ENCODE measurements around the gene DLGAP1. TPM values are rescaled to one million over a fixed set of nuclear protein-coding genes. Genes with fewer than 3 reads are reported as not detected.

Gene DLGAP1
- total and polyA plus RNA-seq, 4 donors = 0.06 to 1.2 (median 0.17) TPM; not detected in 1

DNA sequence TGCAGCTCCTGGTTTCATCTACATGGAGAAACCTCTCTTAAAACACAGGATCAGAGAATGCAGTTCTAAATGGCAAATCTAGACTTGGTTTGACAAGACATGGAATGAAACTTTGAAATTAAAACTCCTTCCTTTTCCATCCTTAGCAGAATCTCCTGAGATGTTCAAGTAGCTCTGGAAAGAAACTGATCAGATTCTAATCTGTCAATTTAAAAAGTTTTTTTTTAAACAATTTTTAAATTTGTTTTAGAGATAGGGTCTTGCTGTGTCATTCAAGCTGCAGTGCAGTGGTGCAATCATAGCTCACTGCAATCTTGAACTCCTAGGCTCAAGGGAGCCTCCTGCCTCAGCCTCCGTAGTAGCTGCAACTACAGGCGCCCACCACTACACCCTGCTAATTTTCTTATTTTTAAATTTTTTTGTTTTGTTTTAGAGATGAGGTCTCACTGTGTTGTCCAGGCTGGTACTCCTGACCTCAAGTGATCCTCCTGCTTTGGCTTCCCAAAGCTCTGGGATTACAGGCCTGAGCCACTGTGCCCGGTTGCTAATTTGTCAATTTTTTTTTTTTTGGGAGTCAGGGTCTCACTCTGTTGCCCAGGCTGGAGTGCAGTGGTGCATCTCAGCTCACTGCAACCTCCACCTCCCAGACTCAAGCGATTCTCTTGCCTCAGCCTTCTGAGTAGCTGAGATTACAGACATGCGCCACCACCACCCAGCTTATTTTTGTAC, 788.4 kb downstream of the DLGAP1 start:
- H3K27me3 ChIP-seq (ENCODE audit: control insufficient read depth in 4 of 4, insufficient read depth in 4 of 4, low read length in 3 of 4) = no peaks in the 10 kb centered on the region
- TF ChIP-seq FOXA1 (IDR thresholded peaks at IDR 0.05) = peak; percentile 36
- TF ChIP-seq RAD21 (IDR thresholded peaks at IDR 0.05) = no peak
- DNase-seq (ENCODE audit: low spot score) = no peak
- H3K9me3 ChIP-seq (ENCODE audit: control insufficient read depth in 4 of 4, low read length in 3 of 4) = no peaks in the 10 kb centered on the region
- H3K4me1 ChIP-seq (ENCODE audit: control insufficient read depth in 4 of 4, insufficient read depth in 4 of 4, low read length in 3 of 4) = peaks cover 0 to 15% (median 8%) of the 10 kb centered on the region in 4 donors
- H3K36me3 ChIP-seq (ENCODE audit: control insufficient read depth in 4 of 4, insufficient read depth in 3 of 4, low read depth in 1 of 4, low read length in 3 of 4) = no peaks in the 10 kb centered on the region
- no peak overlapping the region for H3K27ac ChIP-seq (ENCODE audit: low read depth in 1 of 2, low read length in 2 of 2)
- peak overlapping the region in 1 of 2 donors; percentile 18 for H3K9ac ChIP-seq (ENCODE audit: low read depth in 1 of 2, low read length in 2 of 2)
- H3K4me3 ChIP-seq (ENCODE audit: low read depth in 1 of 3, low read length in 3 of 3) = no peak overlapping the region
- 54% methylated on average over 5 of the region's 5 CpGs for WGBS

GRCh38 chr18:3665780-3666525, 789.2 kb downstream of the DLGAP1 start:
- WGBS = 10% methylated on average over 20 of the region's 20 CpGs
- peak; percentile 48 to 61 for TF ChIP-seq RXRA (IDR thresholded peaks at IDR 0.05)
- no peak for TF ChIP-seq FOXA2 (IDR thresholded peaks at IDR 0.05)
- TF ChIP-seq, protein P1, sequence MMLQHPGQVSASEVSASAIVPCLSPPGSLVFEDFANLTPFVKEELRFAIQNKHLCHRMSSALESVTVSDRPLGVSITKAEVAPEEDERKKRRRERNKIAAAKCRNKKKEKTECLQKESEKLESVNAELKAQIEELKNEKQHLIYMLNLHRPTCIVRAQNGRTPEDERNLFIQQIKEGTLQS (IDR thresholded peaks at IDR 0.05) = no peak
- TF ChIP-seq NR2F2 (IDR thresholded peaks at IDR 0.05) = peak; percentile 85
- TF ChIP-seq ZBTB33 (IDR thresholded peaks at IDR 0.05) = no peak
- TF ChIP-seq HNF4G (IDR thresholded peaks at IDR 0.05) = no peak
- peak; percentile 21 to 35 for TF ChIP-seq HNF4A (conservative IDR thresholded peaks at IDR 0.05)
- TF ChIP-seq YY1 (IDR thresholded peaks at IDR 0.05) = peak; percentile 9
- peak; percentile 50 for TF ChIP-seq SP1 (IDR thresholded peaks at IDR 0.05)
- peak; percentile 22 for TF ChIP-seq REST (IDR thresholded peaks at IDR 0.05)
- TF ChIP-seq JUND (IDR thresholded peaks at IDR 0.05) = no peak
- TF ChIP-seq GABPA (IDR thresholded peaks at IDR 0.05 in 1 of 2, conservative IDR thresholded peaks at IDR 0.05 in 1 of 2) = no peak
- TF ChIP-seq, protein P2, sequence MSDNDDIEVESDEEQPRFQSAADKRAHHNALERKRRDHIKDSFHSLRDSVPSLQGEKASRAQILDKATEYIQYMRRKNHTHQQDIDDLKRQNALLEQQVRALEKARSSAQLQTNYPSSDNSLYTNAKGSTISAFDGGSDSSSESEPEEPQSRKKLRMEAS (IDR thresholded peaks at IDR 0.05) = no peak
- peak; percentile 98 for TF ChIP-seq RAD21 (IDR thresholded peaks at IDR 0.05)
- TF ChIP-seq, protein P3, sequence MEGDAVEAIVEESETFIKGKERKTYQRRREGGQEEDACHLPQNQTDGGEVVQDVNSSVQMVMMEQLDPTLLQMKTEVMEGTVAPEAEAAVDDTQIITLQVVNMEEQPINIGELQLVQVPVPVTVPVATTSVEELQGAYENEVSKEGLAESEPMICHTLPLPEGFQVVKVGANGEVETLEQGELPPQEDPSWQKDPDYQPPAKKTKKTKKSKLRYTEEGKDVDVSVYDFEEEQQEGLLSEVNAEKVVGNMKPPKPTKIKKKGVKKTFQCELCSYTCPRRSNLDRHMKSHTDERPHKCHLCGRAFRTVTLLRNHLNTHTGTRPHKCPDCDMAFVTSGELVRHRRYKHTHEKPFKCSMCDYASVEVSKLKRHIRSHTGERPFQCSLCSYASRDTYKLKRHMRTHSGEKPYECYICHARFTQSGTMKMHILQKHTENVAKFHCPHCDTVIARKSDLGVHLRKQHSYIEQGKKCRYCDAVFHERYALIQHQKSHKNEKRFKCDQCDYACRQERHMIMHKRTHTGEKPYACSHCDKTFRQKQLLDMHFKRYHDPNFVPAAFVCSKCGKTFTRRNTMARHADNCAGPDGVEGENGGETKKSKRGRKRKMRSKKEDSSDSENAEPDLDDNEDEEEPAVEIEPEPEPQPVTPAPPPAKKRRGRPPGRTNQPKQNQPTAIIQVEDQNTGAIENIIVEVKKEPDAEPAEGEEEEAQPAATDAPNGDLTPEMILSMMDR (IDR thresholded peaks at IDR 0.05; ENCODE audit: low read depth, low read length, missing input control) = peak; percentile 98
- peak overlapping the region in 1 of 2 donors; percentile 4 for H3K9ac ChIP-seq (ENCODE audit: low read depth in 1 of 2, low read length in 2 of 2)
- no peaks in the 10 kb centered on the region for H3K9me3 ChIP-seq (ENCODE audit: control insufficient read depth in 4 of 4, low read length in 3 of 4)
- DNase-seq (ENCODE audit: low spot score) = peak; percentile 84
- peak overlapping the region; percentile 55 to 73 for H3K27ac ChIP-seq (ENCODE audit: low read depth in 1 of 2, low read length in 2 of 2)
- H3K27me3 ChIP-seq (ENCODE audit: control insufficient read depth in 4 of 4, insufficient read depth in 4 of 4, low read length in 3 of 4) = no peaks in the 10 kb centered on the region
- peak overlapping the region in 1 of 3 donors; percentile 24 for H3K4me3 ChIP-seq (ENCODE audit: low read depth in 1 of 3, low read length in 3 of 3)
- H3K36me3 ChIP-seq (ENCODE audit: control insufficient read depth in 4 of 4, insufficient read depth in 3 of 4, low read depth in 1 of 4, low read length in 3 of 4) = no peaks in the 10 kb centered on the region
- H3K4me1 ChIP-seq (ENCODE audit: control insufficient read depth in 4 of 4, insufficient read depth in 4 of 4, low read length in 3 of 4) = peaks cover 0 to 15% (median 8%) of the 10 kb centered on the region in 4 donors

Measured in liver (tissue), 9 donors.